ENCODE measurements around the gene MGA.

- TF ChIP-seq SPI1 (IDR thresholded peaks at IDR 0.05; ENCODE audit: borderline replicate concordance, low read depth) (no peak), POLR2AphosphoS5 (IDR thresholded peaks at IDR 0.05; ENCODE audit: low read depth) (no peak), GABPA (IDR thresholded peaks at IDR 0.05; ENCODE audit: low read depth) (no peak)
- TF ChIP-seq, protein P1, sequence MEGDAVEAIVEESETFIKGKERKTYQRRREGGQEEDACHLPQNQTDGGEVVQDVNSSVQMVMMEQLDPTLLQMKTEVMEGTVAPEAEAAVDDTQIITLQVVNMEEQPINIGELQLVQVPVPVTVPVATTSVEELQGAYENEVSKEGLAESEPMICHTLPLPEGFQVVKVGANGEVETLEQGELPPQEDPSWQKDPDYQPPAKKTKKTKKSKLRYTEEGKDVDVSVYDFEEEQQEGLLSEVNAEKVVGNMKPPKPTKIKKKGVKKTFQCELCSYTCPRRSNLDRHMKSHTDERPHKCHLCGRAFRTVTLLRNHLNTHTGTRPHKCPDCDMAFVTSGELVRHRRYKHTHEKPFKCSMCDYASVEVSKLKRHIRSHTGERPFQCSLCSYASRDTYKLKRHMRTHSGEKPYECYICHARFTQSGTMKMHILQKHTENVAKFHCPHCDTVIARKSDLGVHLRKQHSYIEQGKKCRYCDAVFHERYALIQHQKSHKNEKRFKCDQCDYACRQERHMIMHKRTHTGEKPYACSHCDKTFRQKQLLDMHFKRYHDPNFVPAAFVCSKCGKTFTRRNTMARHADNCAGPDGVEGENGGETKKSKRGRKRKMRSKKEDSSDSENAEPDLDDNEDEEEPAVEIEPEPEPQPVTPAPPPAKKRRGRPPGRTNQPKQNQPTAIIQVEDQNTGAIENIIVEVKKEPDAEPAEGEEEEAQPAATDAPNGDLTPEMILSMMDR (IDR thresholded peaks at IDR 0.05; ENCODE audit: insufficient read depth, low read length), result no peak
- TF ChIP-seq, protein P2, sequence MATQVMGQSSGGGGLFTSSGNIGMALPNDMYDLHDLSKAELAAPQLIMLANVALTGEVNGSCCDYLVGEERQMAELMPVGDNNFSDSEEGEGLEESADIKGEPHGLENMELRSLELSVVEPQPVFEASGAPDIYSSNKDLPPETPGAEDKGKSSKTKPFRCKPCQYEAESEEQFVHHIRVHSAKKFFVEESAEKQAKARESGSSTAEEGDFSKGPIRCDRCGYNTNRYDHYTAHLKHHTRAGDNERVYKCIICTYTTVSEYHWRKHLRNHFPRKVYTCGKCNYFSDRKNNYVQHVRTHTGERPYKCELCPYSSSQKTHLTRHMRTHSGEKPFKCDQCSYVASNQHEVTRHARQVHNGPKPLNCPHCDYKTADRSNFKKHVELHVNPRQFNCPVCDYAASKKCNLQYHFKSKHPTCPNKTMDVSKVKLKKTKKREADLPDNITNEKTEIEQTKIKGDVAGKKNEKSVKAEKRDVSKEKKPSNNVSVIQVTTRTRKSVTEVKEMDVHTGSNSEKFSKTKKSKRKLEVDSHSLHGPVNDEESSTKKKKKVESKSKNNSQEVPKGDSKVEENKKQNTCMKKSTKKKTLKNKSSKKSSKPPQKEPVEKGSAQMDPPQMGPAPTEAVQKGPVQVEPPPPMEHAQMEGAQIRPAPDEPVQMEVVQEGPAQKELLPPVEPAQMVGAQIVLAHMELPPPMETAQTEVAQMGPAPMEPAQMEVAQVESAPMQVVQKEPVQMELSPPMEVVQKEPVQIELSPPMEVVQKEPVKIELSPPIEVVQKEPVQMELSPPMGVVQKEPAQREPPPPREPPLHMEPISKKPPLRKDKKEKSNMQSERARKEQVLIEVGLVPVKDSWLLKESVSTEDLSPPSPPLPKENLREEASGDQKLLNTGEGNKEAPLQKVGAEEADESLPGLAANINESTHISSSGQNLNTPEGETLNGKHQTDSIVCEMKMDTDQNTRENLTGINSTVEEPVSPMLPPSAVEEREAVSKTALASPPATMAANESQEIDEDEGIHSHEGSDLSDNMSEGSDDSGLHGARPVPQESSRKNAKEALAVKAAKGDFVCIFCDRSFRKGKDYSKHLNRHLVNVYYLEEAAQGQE (IDR thresholded peaks at IDR 0.05; ENCODE audit: insufficient replicate concordance, low read depth), result no peak
Measured at GRCh38 chr15:41734079-41734478, 73.9 kb downstream of the MGA start.

Measured in HL-60 (cell line).